GM11168 (cell line): ENCODE results near the gene ANO8.

Experiments used
- in situ Hi-C: fragments of 300-500 bp; cut with MboI; formaldehyde crosslinking; loops from one replicate; pipeline ENCODE4 v1.12.0; 2022; ENCODE audit warnings: low sequenced_read_pairs; ENCODE audit not compliant: unreplicated experiment

Gene ANO8

GRCh38 chr19:17314007-17314593 is 20.6 kb downstream of the ANO8 start:
- in situ Hi-C loops: no loop called here

- in situ Hi-C loops: no loop called here
These were observed 22.2 kb downstream of the ANO8 start for GRCh38 chr19:17312189-17313113.

DNA sequence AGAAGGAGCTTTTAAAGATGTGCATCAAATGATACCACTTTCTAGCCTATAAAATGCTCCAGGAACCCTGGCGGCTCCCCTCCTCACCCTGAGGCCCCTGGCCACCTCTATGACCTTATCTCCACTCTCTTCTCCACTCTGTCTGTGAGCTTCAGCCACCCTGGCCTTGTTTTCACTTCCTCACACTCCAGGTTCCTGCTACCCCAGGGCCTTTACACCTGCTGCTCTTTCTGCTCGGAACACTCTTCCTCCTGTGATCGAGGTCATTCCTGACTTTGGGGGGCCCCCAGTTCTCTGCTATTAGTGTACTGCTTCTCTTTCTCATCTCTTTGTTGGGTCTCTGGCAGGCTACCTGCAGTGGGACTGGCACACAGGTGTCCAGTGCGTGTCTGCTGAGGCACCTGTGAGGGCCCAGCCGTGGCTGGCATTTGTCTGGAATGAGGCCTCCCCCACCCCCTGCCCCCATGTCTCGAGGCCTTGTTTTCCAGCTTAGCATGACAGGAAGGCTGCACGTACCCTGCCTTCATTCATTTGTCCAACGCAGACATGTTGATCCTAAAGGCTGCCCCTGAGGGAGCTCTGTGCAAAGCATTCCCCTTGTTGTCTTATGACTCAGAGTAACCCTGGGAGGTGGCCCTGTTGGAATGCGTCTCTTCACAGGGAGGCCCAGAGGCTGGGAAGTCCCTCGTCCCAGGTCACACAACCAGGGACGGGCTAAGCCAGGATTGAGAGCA is 23.0 kb downstream of the ANO8 start:
- in situ Hi-C loops: no loop called here

GRCh38 chr19:17309965-17310461 is 24.6 kb downstream of the ANO8 start:
- in situ Hi-C loops: no loop called here

- in situ Hi-C loops: no loop called here
These were observed 25.3 kb downstream of the ANO8 start, which contains the start of gene DDA1 for GRCh38 chr19:17309198-17309964. Gene DDA1, plus strand, starts transcription at chr19:17309563. Its CDS starts 92 bp downstream, at chr19:17309655.

DNA sequence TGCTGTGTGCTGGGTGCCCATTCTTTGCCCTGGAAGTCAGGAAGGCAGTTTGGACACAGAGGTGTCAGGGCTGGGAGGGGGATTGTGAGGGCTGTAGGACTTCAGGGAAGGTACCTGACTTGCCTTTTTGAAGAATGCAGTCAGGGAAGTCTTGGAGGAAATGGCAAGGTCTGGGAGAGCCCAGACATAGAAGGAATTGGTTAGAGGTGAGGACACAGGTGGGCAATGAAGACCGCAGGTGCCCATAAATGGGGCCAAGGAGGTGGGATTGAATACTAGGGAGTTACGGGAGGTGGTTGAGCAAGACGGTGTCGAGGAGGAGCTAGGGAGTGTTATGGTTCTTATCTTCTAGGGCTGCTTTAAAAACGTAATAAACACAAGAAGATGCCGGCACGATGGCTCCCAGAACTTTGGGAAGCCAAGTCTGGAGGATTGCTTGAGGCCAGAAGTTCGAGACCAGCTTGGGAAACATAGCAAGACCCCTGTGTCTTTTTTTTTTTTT is 26.7 kb downstream of the ANO8 start:
- in situ Hi-C loops: no loop called here

GRCh38 chr19:17306285-17306714 is 28.4 kb downstream of the ANO8 start:
- in situ Hi-C loops: no loop called here

GRCh38 chr19:17305517-17306284 is 29.0 kb downstream of the ANO8 start, which contains the start of gene MRPL34:
Gene MRPL34, plus strand, starts transcription at chr19:17305872. Its CDS starts 21 bp downstream, at chr19:17305893.
- in situ Hi-C loops: no loop called here

DNA sequence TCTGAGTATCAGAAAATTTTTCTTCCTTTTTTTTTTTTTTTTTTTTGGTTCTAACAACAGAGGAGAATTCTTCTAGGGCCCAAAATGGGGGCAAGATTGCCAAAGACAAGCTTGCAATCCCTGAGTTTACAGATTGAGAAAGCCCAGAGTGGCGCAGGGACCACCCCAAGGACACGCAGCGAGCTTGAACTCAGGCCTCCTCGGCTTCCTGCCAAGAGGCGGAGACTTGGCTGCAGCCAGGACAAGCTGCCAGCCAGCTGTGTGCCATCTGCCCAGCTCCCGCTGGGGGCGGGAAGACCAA is 29.5 kb downstream of the ANO8 start:
- in situ Hi-C loops: no loop called here

GRCh38 chr19:17304386-17305215 is 30.1 kb downstream of the ANO8 start:
- in situ Hi-C loops: no loop called here

DNA sequence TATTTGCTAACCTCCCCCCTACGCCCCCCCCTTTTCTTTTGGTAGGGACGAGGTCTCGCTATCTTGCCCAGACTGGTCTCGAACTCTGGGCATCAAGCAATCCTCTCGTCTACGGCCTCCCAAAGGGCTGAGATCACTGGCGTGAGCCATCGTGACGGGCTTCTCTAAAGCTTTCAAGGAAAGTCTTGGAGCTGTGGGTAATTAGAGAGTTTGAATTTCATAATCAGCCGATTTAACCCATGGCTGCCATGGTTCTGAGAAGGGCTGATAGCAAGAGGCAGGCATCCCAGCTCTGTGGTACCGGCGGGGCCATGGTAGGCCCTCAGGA is 30.8 kb downstream of the ANO8 start:
- in situ Hi-C loops: no loop called here

- in situ Hi-C loops: no loop called here
These were observed 31.3 kb downstream of the ANO8 start, which contains the start of gene ABHD8 for GRCh38 chr19:17303167-17303939. Gene ABHD8, minus strand, starts transcription at chr19:17303425. Its CDS starts 1,809 bp downstream, at chr19:17301616.

- in situ Hi-C loops: no loop called here
These were observed 32.1 kb downstream of the ANO8 start for GRCh38 chr19:17302391-17303166.

- in situ Hi-C loops: no loop called here
These were observed 33.5 kb downstream of the ANO8 start for GRCh38 chr19:17300992-17301619.

- in situ Hi-C loops: loop anchor here (5.0 kb wide), 1 partner anchor 230 kb away; no protein-coding TSS in a partner anchor
These were observed 37.7 kb downstream of the ANO8 start for GRCh38 chr19:17296976-17297375.

DNA sequence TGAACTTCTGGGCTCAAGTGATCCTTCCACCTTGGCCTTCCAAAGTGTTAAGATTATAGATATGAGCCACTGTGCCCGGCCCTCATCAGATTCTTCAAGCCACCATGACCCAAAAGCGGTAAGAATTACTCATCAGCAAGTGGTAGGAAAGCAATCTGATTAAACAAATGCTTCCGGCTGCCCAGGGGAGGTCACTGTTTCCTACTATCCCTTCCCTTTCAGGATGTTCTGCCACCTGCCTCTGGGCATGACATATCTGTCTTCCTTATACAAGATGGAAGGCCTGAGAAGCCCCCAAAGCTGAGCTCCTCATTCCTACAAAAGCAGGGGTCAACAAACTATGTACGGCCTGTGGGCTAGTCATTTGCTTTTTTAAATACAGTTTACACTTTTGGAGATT is 38.4 kb downstream of the ANO8 start:
- in situ Hi-C loops: loop anchor here (5.0 kb wide), 1 partner anchor 229 kb away; no protein-coding TSS in a partner anchor
